Measurements from ENCODE around the gene PDSS2. TPM values are rescaled to one million over a fixed set of nuclear protein-coding genes. Genes with fewer than 3 reads are reported as not detected.

The PDSS2 gene
- total RNA-seq, 1 donor from 2014 or later: 18.7 TPM

- H3K4me3 ChIP-seq: no peak overlapping the region
- no peak for DNase-seq (ENCODE audit: extremely low spot score in 2 of 2)
- no peak overlapping the region for H3K27ac ChIP-seq
- no peak for TF ChIP-seq POLR2A (IDR thresholded peaks at IDR 0.05)
- no peak for TF ChIP-seq CTCF (IDR thresholded peaks at IDR 0.05)
- TF ChIP-seq POLR2AphosphoS5 (IDR thresholded peaks at IDR 0.05; ENCODE audit: insufficient read depth in 1 of 2, low read depth in 1 of 2): no peak
- H3K4me1 ChIP-seq: no peaks in the 10 kb centered on the region
- no peaks in the 10 kb centered on the region for H3K36me3 ChIP-seq
- H3K9me3 ChIP-seq: no peaks in the 10 kb centered on the region
- H3K27me3 ChIP-seq: no peaks in the 10 kb centered on the region
- intact Hi-C loops (cut with DNase I): loop anchor here (5.0 kb wide), 1 partner anchor 942 kb away; no protein-coding TSS in a partner anchor
These were observed 249.7 kb downstream of the PDSS2 start for GRCh38 chr6:107209406-107210305.

- H3K27ac ChIP-seq: no peak overlapping the region
- no peaks in the 10 kb centered on the region for H3K27me3 ChIP-seq
- H3K36me3 ChIP-seq: no peaks in the 10 kb centered on the region
- H3K4me3 ChIP-seq: no peak overlapping the region
- TF ChIP-seq CTCF (IDR thresholded peaks at IDR 0.05) (no peak), POLR2A (IDR thresholded peaks at IDR 0.05) (no peak), POLR2AphosphoS5 (IDR thresholded peaks at IDR 0.05; ENCODE audit: insufficient read depth in 1 of 2, low read depth in 1 of 2) (no peak)
- intact Hi-C loops (cut with DNase I): no loop called here
- H3K9me3 ChIP-seq: no peaks in the 10 kb centered on the region
- DNase-seq (ENCODE audit: extremely low spot score in 2 of 2): no peak
- no peaks in the 10 kb centered on the region for H3K4me1 ChIP-seq
These were observed 252.0 kb downstream of the PDSS2 start for GRCh38 chr6:107207251-107207873.

- intact Hi-C loops (cut with DNase I): no loop called here
- no peak overlapping the region for H3K4me3 ChIP-seq
- H3K4me1 ChIP-seq: no peaks in the 10 kb centered on the region
- H3K27ac ChIP-seq: no peak overlapping the region
- H3K9me3 ChIP-seq: no peaks in the 10 kb centered on the region
- no peaks in the 10 kb centered on the region for H3K27me3 ChIP-seq
- TF ChIP-seq POLR2AphosphoS5 (IDR thresholded peaks at IDR 0.05; ENCODE audit: insufficient read depth in 1 of 2, low read depth in 1 of 2) (no peak), POLR2A (IDR thresholded peaks at IDR 0.05) (no peak), CTCF (IDR thresholded peaks at IDR 0.05) (no peak)
- no peaks in the 10 kb centered on the region for H3K36me3 ChIP-seq
- DNase-seq (ENCODE audit: extremely low spot score in 2 of 2): no peak
These were observed 254.0 kb downstream of the PDSS2 start for GRCh38 chr6:107205058-107205998.

- H3K9me3 ChIP-seq: no peaks in the 10 kb centered on the region
- no peak overlapping the region for H3K27ac ChIP-seq
- intact Hi-C loops (cut with DNase I): no loop called here
- no peaks in the 10 kb centered on the region for H3K27me3 ChIP-seq
- H3K4me1 ChIP-seq: no peaks in the 10 kb centered on the region
- no peak for DNase-seq (ENCODE audit: extremely low spot score in 2 of 2)
- H3K36me3 ChIP-seq: no peaks in the 10 kb centered on the region
- H3K4me3 ChIP-seq: no peak overlapping the region
- TF ChIP-seq POLR2AphosphoS5 (IDR thresholded peaks at IDR 0.05; ENCODE audit: insufficient read depth in 1 of 2, low read depth in 1 of 2): no peak
- no peak for TF ChIP-seq POLR2A (IDR thresholded peaks at IDR 0.05)
- no peak for TF ChIP-seq CTCF (IDR thresholded peaks at IDR 0.05)
These were observed 256.4 kb downstream of the PDSS2 start for GRCh38 chr6:107202876-107203468.
